Hepatocyte (in vitro differentiated cells): ENCODE results near the gene DMXL1. TPM values are rescaled to one million over a fixed set of nuclear protein-coding genes. Genes with fewer than 3 reads are reported as not detected.

Experiments
- DNase-seq: peaks from one replicate; pipeline ENCODE4 v3.0.0-alpha.2; 2016; ENCODE audit warnings: low spot score
- H2AFZ ChIP-seq: fragments of 200-600 bp; sonication (generic); 2 replicates; pipeline ENCODE4 v1.6.0; 2016; ENCODE audit warnings: antibody characterized with exemption, mild to moderate bottlenecking
- H3K27ac ChIP-seq: fragments of 200-600 bp; sonication (generic); 2 replicates; pipeline ENCODE4 v1.5.1; 2016; ENCODE audit warnings: mild to moderate bottlenecking
- H3K27me3 ChIP-seq: fragments of 200-600 bp; sonication (generic); 2 replicates; pipeline ENCODE4 v1.6.1; 2016
- H3K36me3 ChIP-seq: fragments of 200-600 bp; sonication (generic); replicated peaks from 2 replicates; pipeline ENCODE4 v1.5.1; 2016; ENCODE audit warnings: low read depth; ENCODE audit not compliant: insufficient read depth
- H3K4me1 ChIP-seq: fragments of 200-600 bp; sonication (generic); 2 replicates; pipeline ENCODE4 v1.5.1; 2016; ENCODE audit warnings: mild to moderate bottlenecking, moderate library complexity; ENCODE audit not compliant: insufficient read depth
- H3K4me2 ChIP-seq: fragments of 200-600 bp; sonication (generic); 2 replicates; pipeline ENCODE4 v1.6.0; 2016
- H3K4me3 ChIP-seq: fragments of 200-600 bp; sonication (generic); 2 replicates; pipeline ENCODE4 v1.5.1; 2016; ENCODE audit warnings: mild to moderate bottlenecking
- H3K79me2 ChIP-seq: fragments of 200-600 bp; sonication (generic); 2 replicates; pipeline ENCODE4 v1.6.0; 2017; ENCODE audit warnings: mild to moderate bottlenecking
- H3K9me2 ChIP-seq: fragments of 200-600 bp; sonication (generic); replicated peaks from 2 replicates; pipeline ENCODE4 v1.6.0; 2017; ENCODE audit warnings: mild to moderate bottlenecking; ENCODE audit not compliant: insufficient read depth
- H3K9me3 ChIP-seq: fragments of 200-600 bp; sonication (generic); 2 replicates; pipeline ENCODE4 v1.5.1; 2016; ENCODE audit warnings: low read depth, mild to moderate bottlenecking
- H4K20me1 ChIP-seq: fragments of 200-600 bp; sonication (generic); 2 replicates; pipeline ENCODE4 v1.6.0; 2016; ENCODE audit warnings: mild to moderate bottlenecking; ENCODE audit not compliant: insufficient read depth, poor library complexity, severe bottlenecking
- EZH2 ChIP-seq: fragments of 200-600 bp; sonication (generic); IDR thresholded peaks from 2 replicates; pipeline ENCODE4 v1.6.1; 2016; ENCODE audit warnings: antibody characterized with exemption, mild to moderate bottlenecking, borderline replicate concordance
- EZH2phosphoT487 ChIP-seq: fragments of 200-600 bp; sonication (generic); IDR thresholded peaks from one replicate; pipeline ENCODE4 v1.6.1; 2018; ENCODE audit warnings: antibody characterized with exemption, mild to moderate bottlenecking, low read depth, moderate library complexity; ENCODE audit not compliant: unreplicated experiment, severe bottlenecking
- WGBS: methylation state at CpG from one replicate; pipeline ENCODE4 v1.1.6; 2016; ENCODE audit warnings: low lambda C conversion rate; ENCODE audit errors: missing lambda C conversion rate; 5-methylcytosine and 5-hydroxymethylcytosine counted together
- polyA plus RNA-seq: library from polyadenylated mRNA; unstranded; fragments of >200 nt; fragmentation: Nextera tagmentation; extraction: Ambion mirVana; gene quantifications from 2 replicates; pipeline ENCODE4 v1.2.1, GENCODE V29; 2016
- total RNA-seq: library from RNA; depleted of rRNA; stranded (reverse); fragments of >200 nt; gene quantifications from 2 replicates; pipeline ENCODE4 v1.2.3, GENCODE V29; 2014
- TF ChIP-seq, protein P1 (sequence below): fragments of 200-600 bp; sonication (generic); IDR thresholded peaks from 2 replicates; pipeline ENCODE4 v1.5.1; 2016; ENCODE audit warnings: antibody characterized with exemption, mild to moderate bottlenecking; ENCODE audit not compliant: poor library complexity

The DMXL1 gene
- total and polyA plus RNA-seq, 2 experiments from 2014 or later, result 13.3 to 46.1 TPM

DNA sequence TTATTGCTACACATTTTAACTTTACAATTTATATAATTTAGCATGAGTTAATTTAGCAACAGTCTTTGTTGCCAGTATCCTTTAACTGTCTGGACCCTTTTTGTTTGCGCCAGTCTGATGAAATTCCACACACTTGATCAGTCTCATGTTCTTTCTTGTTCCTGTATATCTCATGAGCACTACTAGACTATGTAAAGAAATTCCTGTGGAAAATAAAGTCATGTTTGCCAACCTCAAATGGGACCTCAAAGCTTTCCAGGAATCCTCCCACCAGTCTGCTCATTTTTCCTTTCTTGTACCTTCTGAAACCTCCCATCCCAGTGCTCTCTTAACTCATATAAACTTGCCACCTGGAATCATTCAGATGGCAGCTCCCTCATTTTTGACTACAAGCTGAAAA lies 8.0 kb downstream of the DMXL1 start:
- 95% methylated on average over 1 of the region's 1 CpG for WGBS
- Histone ChIP-seq H4K20me1 (peaks cover 29% of the 10 kb centered on the region), H3K79me2 (peaks cover 98% of the 10 kb centered on the region), H3K27me3 (no peaks in the 10 kb centered on the region), H3K36me3 (no peaks in the 10 kb centered on the region), H3K4me1 (peaks cover 19% of the 10 kb centered on the region), H3K9me3 (no peaks in the 10 kb centered on the region), H2AFZ (no peak overlapping the region), H3K4me3 (no peak overlapping the region), H3K27ac (peak overlapping the region; percentile 37), H3K4me2 (peak overlapping the region; percentile 3), H3K9me2 (no peaks in the 10 kb centered on the region)
- DNase-seq, result no peak
- TF ChIP-seq EZH2, result no peak
- TF ChIP-seq EZH2phosphoT487, result no peak
- TF ChIP-seq, protein P1, sequence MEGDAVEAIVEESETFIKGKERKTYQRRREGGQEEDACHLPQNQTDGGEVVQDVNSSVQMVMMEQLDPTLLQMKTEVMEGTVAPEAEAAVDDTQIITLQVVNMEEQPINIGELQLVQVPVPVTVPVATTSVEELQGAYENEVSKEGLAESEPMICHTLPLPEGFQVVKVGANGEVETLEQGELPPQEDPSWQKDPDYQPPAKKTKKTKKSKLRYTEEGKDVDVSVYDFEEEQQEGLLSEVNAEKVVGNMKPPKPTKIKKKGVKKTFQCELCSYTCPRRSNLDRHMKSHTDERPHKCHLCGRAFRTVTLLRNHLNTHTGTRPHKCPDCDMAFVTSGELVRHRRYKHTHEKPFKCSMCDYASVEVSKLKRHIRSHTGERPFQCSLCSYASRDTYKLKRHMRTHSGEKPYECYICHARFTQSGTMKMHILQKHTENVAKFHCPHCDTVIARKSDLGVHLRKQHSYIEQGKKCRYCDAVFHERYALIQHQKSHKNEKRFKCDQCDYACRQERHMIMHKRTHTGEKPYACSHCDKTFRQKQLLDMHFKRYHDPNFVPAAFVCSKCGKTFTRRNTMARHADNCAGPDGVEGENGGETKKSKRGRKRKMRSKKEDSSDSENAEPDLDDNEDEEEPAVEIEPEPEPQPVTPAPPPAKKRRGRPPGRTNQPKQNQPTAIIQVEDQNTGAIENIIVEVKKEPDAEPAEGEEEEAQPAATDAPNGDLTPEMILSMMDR, result no peak

DNA sequence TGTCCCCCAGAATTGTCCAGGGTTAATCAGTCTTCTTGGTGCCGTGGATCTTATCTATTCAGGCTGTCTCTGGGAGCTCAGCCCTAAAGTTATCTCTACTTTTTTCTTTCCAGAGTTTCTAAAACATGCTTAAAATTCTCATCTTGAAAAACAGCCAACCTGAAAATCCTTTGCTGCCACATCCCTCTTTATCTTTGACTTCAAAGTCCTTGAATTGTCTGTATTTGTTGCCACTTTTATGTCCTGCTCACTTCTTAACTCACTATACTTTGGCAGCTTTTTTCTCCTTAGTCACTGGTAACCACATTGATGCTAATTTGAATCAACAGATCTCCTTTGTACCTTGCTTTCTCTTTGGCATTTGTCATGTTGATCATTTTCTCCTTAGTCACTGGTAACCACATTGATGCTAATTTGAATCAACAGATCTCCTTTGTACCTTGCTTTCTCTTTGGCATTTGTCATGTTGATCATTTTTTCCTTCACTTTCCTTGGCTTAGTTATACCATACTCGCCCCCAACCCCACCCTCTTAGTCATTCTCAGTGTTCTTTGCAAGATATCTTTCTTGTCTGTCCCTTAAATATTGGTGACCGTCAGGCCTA lies 8.5 kb downstream of the DMXL1 start:
- no peak for DNase-seq
- Histone ChIP-seq H3K27me3 (no peaks in the 10 kb centered on the region), H3K79me2 (peaks cover 98% of the 10 kb centered on the region), H2AFZ (no peak overlapping the region), H3K4me1 (peaks cover 15% of the 10 kb centered on the region), H4K20me1 (peaks cover 29% of the 10 kb centered on the region), H3K27ac (peak overlapping the region; percentile 37), H3K4me2 (peak overlapping the region; percentile 3), H3K36me3 (no peaks in the 10 kb centered on the region), H3K9me2 (no peaks in the 10 kb centered on the region), H3K4me3 (no peak overlapping the region), H3K9me3 (no peaks in the 10 kb centered on the region)
- WGBS, result 70% methylated on average over 3 of the region's 3 CpGs
- TF ChIP-seq, protein P1, result no peak
- TF ChIP-seq EZH2, result no peak
- no peak for TF ChIP-seq EZH2phosphoT487

DNA sequence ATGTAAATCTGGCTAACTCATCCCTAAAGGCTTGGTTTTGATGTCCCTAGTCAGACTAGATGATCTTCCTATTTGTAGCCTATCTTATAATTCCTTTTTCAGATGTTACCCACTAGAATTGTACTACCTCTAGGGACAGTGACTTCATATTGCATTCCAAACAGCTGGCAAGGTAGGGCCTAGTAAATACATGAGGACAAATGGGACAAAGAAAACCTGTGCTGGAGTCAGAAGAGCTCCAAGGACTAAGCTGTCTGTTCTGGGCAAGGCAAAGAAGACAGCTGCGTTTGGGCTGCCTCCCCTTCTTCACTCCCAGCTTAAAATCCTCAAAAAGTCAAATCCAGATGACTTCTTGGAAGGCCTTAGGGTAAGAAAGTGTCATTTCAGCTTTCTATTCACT lies 10.0 kb downstream of the DMXL1 start:
- H3K27me3 ChIP-seq, result no peaks in the 10 kb centered on the region
- H3K79me2 ChIP-seq, result peaks cover 98% of the 10 kb centered on the region
- H3K4me3 ChIP-seq, result no peak overlapping the region
- TF ChIP-seq EZH2phosphoT487 (no peak), EZH2 (no peak)
- TF ChIP-seq, protein P1, result no peak
- 65% methylated on average over 1 of the region's 1 CpG for WGBS
- DNase-seq, result no peak
- no peak overlapping the region for H3K27ac ChIP-seq
- H3K4me2 ChIP-seq, result no peak overlapping the region
- peaks cover 24% of the 10 kb centered on the region for H4K20me1 ChIP-seq
- H3K36me3 ChIP-seq, result no peaks in the 10 kb centered on the region
- no peaks in the 10 kb centered on the region for H3K9me3 ChIP-seq
- H2AFZ ChIP-seq, result no peak overlapping the region
- H3K9me2 ChIP-seq, result no peaks in the 10 kb centered on the region
- peaks cover 13% of the 10 kb centered on the region for H3K4me1 ChIP-seq
